ENCODE results near the gene BABAM2.

BABAM2 gene

GRCh38 chr2:28172114-28172898 lies 281.8 kb downstream of the BABAM2 start:
- no peak for DNase-seq

DNA sequence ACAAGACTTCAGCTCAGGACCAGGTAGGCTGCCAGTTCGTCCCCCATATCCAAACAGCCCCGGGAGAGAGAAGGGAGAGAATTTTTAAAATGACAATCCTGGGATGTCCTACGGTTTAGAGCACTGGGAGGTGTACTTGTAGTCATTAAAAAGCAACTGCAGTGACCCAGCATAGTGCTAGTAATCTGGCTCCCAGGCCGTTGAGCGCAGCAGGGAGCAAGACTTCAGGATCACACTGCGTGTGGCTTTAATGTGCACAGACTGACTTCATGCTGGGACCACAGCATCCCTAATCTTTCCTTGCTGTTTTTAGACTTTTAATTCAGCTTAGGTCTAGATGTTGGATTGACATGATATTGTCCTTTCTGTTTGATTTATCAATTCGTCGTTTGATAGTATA lies 282.8 kb downstream of the BABAM2 start:
- no peak for DNase-seq

GRCh38 chr2:28174211-28174610 lies 283.7 kb downstream of the BABAM2 start:
- no peak for DNase-seq

DNA sequence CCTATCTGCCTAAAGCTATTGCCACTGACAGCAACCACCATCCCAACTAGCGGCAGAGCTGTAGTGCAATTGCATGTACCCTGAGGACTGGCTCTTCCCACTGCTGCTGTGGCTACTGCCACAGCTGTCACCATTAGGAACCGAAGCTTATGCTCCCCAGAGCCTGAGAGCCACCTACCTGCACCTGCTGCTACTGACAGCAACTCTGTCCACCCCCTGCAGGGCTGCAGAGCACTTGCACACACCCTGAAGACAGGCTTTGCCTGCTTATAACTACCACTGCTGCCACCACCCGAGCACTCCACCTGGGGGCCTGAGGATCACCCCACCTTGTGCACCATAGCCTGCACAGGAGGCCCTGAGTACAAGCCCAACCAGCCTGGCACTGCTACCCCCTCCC lies 284.5 kb downstream of the BABAM2 start:
- no peak for DNase-seq

- no peak for DNase-seq
These were observed 288.4 kb downstream of the BABAM2 start for GRCh38 chr2:28178946-28179345.

DNA sequence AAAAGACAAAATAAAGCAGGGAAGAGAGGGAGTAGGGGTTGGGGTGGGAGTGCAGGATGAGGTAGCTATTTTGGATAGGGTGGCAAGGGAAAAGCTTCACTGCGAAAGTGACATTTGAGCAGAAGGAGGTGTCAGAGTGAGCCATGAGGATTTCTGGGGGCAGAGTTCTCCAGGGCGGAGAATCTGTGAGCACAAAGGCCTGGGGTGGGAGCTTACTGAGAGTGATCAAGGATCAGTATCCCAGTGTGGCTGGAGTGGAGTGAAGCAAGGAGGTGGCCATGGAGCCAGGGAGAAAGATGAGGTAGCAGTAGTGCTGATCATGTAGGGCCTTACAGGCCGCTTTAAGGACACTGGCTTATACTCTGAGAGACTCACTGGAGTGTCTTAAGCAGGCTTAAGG lies 291.3 kb downstream of the BABAM2 start:
- no peak for DNase-seq

- DNase-seq = no peak
These were observed 291.8 kb downstream of the BABAM2 start for GRCh38 chr2:28182348-28182747.

- no peak for DNase-seq
These were observed 294.6 kb downstream of the BABAM2 start for GRCh38 chr2:28185153-28185552.

DNA sequence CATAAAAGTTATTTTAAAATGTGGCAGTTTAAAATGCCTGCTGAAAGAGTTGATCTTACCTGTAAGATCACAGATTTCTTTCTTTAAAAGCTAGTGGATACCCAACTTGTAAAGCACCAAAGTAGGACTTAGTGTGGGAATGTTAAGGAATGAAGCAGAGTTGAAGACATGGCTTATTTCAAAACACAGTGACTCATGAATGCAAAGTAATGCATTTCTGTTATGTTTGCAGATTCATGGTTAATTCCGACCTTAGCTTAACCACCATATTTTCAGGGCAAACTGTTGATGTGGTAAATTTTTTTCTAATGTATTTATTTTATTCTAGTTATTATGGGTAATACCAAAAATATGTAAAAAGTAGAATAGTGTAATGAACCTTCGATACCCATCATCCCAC lies 295.4 kb downstream of the BABAM2 start:
- DNase-seq = no peak

GRCh38 chr2:28187186-28187585 lies 296.7 kb downstream of the BABAM2 start:
- DNase-seq = no peak

DNA sequence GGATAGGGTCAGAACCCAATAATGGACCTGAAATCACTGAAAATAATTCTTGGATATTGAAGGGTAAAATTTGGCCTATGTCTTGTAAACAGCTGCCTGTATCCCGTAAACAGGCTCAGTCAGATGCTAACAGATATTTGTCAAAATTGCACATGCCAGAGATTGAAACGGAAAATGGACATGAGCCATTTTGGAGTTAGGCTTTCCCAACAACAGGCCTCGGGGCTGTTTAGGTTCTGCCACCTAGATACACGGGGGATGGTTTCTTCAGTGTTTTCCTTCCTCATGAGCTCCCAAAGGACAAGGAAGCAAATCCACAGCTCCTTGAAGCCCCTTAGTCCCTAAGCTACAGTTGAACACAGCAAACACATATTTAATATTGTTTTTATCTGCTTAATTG lies 297.9 kb downstream of the BABAM2 start:
- no peak for DNase-seq

GRCh38 chr2:28193630-28194403 lies 303.3 kb downstream of the BABAM2 start:
- no peak for DNase-seq

DNA sequence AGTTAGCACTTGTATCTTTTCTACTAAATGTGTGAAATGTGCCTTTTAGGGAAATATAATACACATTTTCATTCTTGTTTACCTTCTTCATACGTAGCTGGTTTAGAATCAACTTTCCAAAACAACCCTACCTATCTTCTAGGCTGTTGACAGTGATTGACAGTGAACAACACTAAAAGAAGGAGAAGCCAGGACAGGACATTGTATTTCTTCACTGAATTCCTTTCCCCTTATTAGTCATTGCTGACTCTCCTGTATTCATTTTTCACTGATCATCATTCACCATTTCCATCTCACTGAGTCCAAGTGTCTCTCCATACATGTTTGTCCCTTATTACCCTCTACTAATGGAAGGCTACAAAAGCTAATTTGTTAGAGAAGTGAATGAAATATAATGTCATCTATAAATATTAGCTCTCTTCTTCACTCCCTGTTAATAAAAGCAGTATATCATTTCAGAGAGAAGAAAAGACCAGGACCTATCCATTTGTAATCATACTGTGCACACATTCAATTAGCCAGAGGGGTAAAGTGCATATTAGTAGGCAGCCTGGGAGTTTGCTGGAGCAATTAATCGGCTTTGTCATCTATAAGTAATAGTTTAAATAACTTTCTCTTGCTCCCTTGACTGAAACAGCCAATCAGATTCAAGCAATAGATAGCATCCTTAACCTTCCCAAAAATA lies 309.6 kb downstream of the BABAM2 start:
- no peak for DNase-seq

DNA sequence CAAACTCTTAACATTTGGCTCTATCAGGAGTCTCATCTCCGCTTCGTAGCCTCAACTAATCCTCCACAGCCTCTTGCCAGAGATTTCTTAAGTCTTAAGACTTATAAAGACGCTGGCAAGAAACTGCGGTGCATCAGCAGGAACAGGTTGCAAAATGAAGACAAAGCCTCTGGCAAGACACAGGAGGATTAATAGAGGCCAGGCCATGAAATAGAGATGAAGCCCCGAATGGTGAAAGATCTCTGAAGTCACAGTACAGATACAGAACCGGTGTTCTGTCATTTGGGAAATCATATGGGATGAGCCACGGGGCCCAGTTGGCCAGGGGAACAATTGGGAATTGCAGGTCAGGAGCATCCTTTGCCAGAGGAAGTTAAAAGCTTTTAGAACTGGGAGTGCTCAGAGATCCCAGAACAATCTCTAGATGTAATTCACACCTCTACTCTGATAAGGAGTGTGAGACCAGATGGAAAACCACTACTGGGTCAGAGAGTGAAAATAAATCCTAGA lies 311.2 kb downstream of the BABAM2 start:
- DNase-seq = no peak

GRCh38 chr2:28202719-28203118 lies 312.2 kb downstream of the BABAM2 start:
- no peak for DNase-seq

- DNase-seq = no peak
These were observed 316.2 kb downstream of the BABAM2 start for GRCh38 chr2:28206762-28207161.

DNA sequence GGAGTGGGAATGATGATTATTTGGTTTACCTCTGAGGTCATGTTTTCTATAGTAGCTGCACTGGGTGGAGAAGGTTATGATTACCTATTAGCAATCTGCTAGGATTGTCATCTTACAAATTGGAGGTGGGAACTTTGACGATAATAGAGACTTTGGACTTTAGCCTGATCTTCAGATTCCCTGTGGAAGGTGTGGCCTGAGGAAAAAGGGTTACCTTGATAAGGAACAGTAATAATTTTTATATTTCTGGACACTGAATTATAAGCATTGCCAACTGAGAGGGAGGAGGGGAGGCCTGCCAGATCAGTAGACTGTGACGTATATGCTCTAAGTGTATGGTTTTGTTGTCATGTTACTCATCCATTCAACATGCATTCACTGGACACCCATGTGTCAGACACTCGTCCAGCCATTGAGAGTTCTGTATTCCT lies 318.7 kb downstream of the BABAM2 start:
- no peak for DNase-seq

GRCh38 chr2:28209864-28210263 lies 319.3 kb downstream of the BABAM2 start:
- DNase-seq = no peak

GRCh38 chr2:28210535-28210934 lies 320.0 kb downstream of the BABAM2 start:
- no peak for DNase-seq

- no peak for DNase-seq
These were observed 325.8 kb downstream of the BABAM2 start for GRCh38 chr2:28216331-28216730.

- no peak for DNase-seq
These were observed 326.7 kb downstream of the BABAM2 start for GRCh38 chr2:28217042-28217740.

GRCh38 chr2:28219138-28219537 lies 328.6 kb downstream of the BABAM2 start:
- DNase-seq = no peak
